Fibroblast of lung (primary cell): ENCODE results near the gene KLC4. TPM values are rescaled to one million over a fixed set of nuclear protein-coding genes. Genes with fewer than 3 reads are reported as not detected.

Source experiments
- DNase-seq, 2 donors: peaks; one replicate each; pipeline versions ENCODE4 v3.0.0 to v3.0.0-alpha.2; 2010; ENCODE audit warnings: low read depth in 2 of 2
- H2AFZ ChIP-seq: 2 replicates; pipeline ENCODE4 v1.5.1; 2012; ENCODE audit warnings: low read length, control low read depth, inconsistent platforms
- H3K27ac ChIP-seq: 2 replicates; pipeline ENCODE4 v1.5.1; 2011; ENCODE audit warnings: low read length, control low read depth; ENCODE audit not compliant: insufficient read depth
- H3K27me3 ChIP-seq: 2 replicates; pipeline ENCODE4 v1.5.1; 2011; ENCODE audit warnings: mild to moderate bottlenecking, low read length; ENCODE audit not compliant: control insufficient read depth, insufficient read depth
- H3K36me3 ChIP-seq: 2 replicates; pipeline ENCODE4 v1.5.1; 2011; ENCODE audit warnings: low read length; ENCODE audit not compliant: control insufficient read depth, insufficient read depth
- H3K4me1 ChIP-seq: 2 replicates; pipeline ENCODE4 v1.5.1; 2011; ENCODE audit warnings: low read length; ENCODE audit not compliant: control insufficient read depth, insufficient read depth; ENCODE audit errors: extremely low read depth
- H3K4me2 ChIP-seq: 2 replicates; pipeline ENCODE4 v1.5.1; 2011; ENCODE audit warnings: low read length, control low read depth; ENCODE audit not compliant: insufficient read depth; ENCODE audit errors: extremely low read depth
- H3K4me3 ChIP-seq, 4 experiments: fragments of 200-600 bp in 1 of 4; sonication (generic) in 1 of 4; replicated peaks in 1 of 4; 2 replicates each; pipeline ENCODE4 v1.5.1; 2011 to 2016; ENCODE audit warnings: low read length in 4 of 4, low read depth in 3 of 4, mild to moderate bottlenecking in 3 of 4, control low read depth in 2 of 4, inconsistent platforms in 1 of 4, mixed read lengths in 1 of 4; ENCODE audit not compliant: insufficient read depth in 1 of 4; ENCODE audit errors: control extremely low read depth in 1 of 4
- H3K79me2 ChIP-seq: 2 replicates; pipeline ENCODE4 v1.5.1; 2012; ENCODE audit warnings: mild to moderate bottlenecking, low read length, inconsistent platforms; ENCODE audit not compliant: control insufficient read depth, insufficient read depth
- H3K9ac ChIP-seq: 2 replicates; pipeline ENCODE4 v1.5.1; 2011; ENCODE audit warnings: mild to moderate bottlenecking, low read length, control low read depth; ENCODE audit not compliant: insufficient read depth
- H3K9me3 ChIP-seq: 2 replicates; pipeline ENCODE4 v1.5.1; 2012; ENCODE audit warnings: low read depth, low read length; ENCODE audit not compliant: control insufficient read depth, insufficient read depth
- H4K20me1 ChIP-seq: 2 replicates; pipeline ENCODE4 v1.5.1; 2011; ENCODE audit warnings: low read length; ENCODE audit not compliant: control insufficient read depth, insufficient read depth; ENCODE audit errors: extremely low read depth
- EZH2 ChIP-seq: IDR thresholded peaks from 2 replicates; pipeline ENCODE4 v1.5.1; 2012; ENCODE audit warnings: low read length, control low read depth, mild to moderate bottlenecking; ENCODE audit errors: missing control alignments
- polyA plus RNA-seq, 2 donors: library from polyadenylated mRNA; depleted of rRNA in 1 of 2; stranded (reverse) in 1 of 2; unstranded in 1 of 2; fragments of >200 nt; gene quantifications; 2 replicates each; pipeline ENCODE4 v1.2.1, GENCODE V29; 2011 to 2012; ENCODE audit warnings: missing spikeins in 1 of 2
- total RNA-seq: library from RNA; depleted of rRNA; stranded (reverse); fragments of >200 nt; gene quantifications from 2 replicates; pipeline ENCODE4 v1.2.1, GENCODE V29; 2014
- TF ChIP-seq, protein P1 (sequence below), 2 donors: IDR thresholded peaks in 1 of 2; conservative IDR thresholded peaks in 1 of 2; 1 replicate in 1 of 2; 2 replicates in 1 of 2; pipeline ENCODE4 v1.5.1; 2011 to 2012; ENCODE audit warnings: low read length in 2 of 2, control low read depth in 1 of 2, inconsistent platforms in 1 of 2, low read depth in 1 of 2, mild to moderate bottlenecking in 1 of 2

The KLC4 gene
- total and polyA plus RNA-seq, 2 donors (not counting 1 experiment from before 2014, with no cell fraction given) = 7.2 to 22.5 TPM

DNA sequence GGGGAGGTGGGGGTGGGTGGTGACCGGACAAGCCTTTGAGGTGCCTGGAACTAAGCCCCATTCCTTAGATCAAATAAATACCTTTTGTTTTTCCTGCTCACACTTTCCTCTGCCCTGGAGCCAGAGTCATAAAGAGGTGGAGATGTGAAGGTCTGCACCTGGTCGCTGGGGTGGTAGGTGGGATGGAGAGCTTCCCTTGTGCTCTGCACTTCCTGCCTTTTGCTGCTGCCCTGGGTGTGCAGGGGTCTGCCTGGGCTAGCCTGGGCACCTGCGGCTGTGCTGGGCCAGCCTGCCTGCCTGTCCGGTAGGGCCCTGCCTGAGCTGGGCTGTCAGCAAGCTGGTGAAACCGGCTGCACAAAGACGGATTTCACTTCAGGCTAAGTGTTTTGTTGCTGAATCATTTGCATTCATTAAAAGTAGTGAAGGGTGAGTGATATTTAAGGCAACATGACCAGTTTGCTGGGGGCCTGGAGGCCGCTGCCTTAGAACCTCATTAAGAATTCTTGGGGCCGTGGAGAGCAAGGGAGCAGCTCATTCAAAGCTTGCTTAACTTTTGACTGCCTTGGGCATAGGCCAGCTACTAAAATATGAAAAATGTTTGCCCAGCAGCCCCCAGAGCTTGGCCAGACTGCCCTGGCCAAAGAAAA, 37.1 kb downstream of the KLC4 start:
- peak overlapping the region; percentile 67 for H3K4me2 ChIP-seq

GRCh38 chr6:43097098-43097489, 37.7 kb downstream of the KLC4 start:
- H3K4me3 ChIP-seq = no peak overlapping the region
- H3K9me3 ChIP-seq = no peaks in the 10 kb centered on the region
- H3K27ac ChIP-seq = peak overlapping the region; percentile 48
- no peaks in the 10 kb centered on the region for H3K27me3 ChIP-seq
- peaks cover 20% of the 10 kb centered on the region for H3K4me1 ChIP-seq
- TF ChIP-seq, protein P1, sequence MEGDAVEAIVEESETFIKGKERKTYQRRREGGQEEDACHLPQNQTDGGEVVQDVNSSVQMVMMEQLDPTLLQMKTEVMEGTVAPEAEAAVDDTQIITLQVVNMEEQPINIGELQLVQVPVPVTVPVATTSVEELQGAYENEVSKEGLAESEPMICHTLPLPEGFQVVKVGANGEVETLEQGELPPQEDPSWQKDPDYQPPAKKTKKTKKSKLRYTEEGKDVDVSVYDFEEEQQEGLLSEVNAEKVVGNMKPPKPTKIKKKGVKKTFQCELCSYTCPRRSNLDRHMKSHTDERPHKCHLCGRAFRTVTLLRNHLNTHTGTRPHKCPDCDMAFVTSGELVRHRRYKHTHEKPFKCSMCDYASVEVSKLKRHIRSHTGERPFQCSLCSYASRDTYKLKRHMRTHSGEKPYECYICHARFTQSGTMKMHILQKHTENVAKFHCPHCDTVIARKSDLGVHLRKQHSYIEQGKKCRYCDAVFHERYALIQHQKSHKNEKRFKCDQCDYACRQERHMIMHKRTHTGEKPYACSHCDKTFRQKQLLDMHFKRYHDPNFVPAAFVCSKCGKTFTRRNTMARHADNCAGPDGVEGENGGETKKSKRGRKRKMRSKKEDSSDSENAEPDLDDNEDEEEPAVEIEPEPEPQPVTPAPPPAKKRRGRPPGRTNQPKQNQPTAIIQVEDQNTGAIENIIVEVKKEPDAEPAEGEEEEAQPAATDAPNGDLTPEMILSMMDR (conservative IDR thresholded peaks at IDR 0.05 in 1 of 2, IDR thresholded peaks at IDR 0.05 in 1 of 2; ENCODE audit: low read depth in 1 of 2, low read length in 2 of 2) = no peak
- no peak for TF ChIP-seq EZH2
- peaks cover 4% of the 10 kb centered on the region for H3K79me2 ChIP-seq
- H2AFZ ChIP-seq = no peak overlapping the region
- DNase-seq = no peak
- H3K4me2 ChIP-seq = peak overlapping the region; percentile 67
- H3K9ac ChIP-seq = no peak overlapping the region
- H4K20me1 ChIP-seq = no peaks in the 10 kb centered on the region
- H3K36me3 ChIP-seq = no peaks in the 10 kb centered on the region

More for the DNA sequence above, 37.1 kb downstream of the KLC4 start:
- Histone ChIP-seq H2AFZ (no peak overlapping the region), H3K79me2 (peaks cover 4% of the 10 kb centered on the region), H4K20me1 (no peaks in the 10 kb centered on the region), H3K27ac (peak overlapping the region; percentile 48), H3K4me1 (peaks cover 20% of the 10 kb centered on the region), H3K4me3 (peak overlapping the region in 2 of 4 experiments; percentile 19 to 20), H3K36me3 (no peaks in the 10 kb centered on the region), H3K9ac (no peak overlapping the region), H3K9me3 (no peaks in the 10 kb centered on the region), H3K27me3 (no peaks in the 10 kb centered on the region)
- peak; percentile 95 to 96 for DNase-seq
- TF ChIP-seq EZH2 = no peak
- TF ChIP-seq, protein P1 (conservative IDR thresholded peaks at IDR 0.05 in 1 of 2, IDR thresholded peaks at IDR 0.05 in 1 of 2; ENCODE audit: low read depth in 1 of 2, low read length in 2 of 2) = no peak

DNA sequence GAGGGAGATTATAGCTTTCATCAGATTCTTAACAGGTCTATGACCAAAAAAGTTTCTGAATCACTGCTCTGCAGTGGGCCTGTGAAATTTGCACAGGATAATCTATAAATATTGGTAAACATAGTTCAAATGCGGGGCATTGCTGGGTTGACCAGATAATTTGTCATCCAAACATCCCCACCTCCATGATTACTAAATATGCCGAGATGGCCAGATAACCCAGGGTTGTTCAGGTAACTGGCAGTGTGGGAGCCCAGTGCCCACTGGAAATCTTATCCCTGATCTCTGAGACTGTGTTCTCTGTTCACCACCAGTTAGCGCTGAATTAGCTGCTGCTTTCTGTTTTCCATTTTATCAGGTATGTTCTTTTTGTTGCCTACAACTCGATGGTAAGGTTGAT, 38.1 kb downstream of the KLC4 start:
- Histone ChIP-seq H3K9me3 (no peaks in the 10 kb centered on the region), H3K36me3 (no peaks in the 10 kb centered on the region), H3K9ac (no peak overlapping the region), H4K20me1 (no peaks in the 10 kb centered on the region), H3K4me2 (no peak overlapping the region), H3K79me2 (peaks cover 4% of the 10 kb centered on the region), H3K27ac (no peak overlapping the region), H2AFZ (no peak overlapping the region), H3K27me3 (no peaks in the 10 kb centered on the region), H3K4me3 (no peak overlapping the region), H3K4me1 (peaks cover 20% of the 10 kb centered on the region)
- DNase-seq = no peak
- TF ChIP-seq EZH2 = no peak
- TF ChIP-seq, protein P1 (conservative IDR thresholded peaks at IDR 0.05 in 1 of 2, IDR thresholded peaks at IDR 0.05 in 1 of 2; ENCODE audit: low read depth in 1 of 2, low read length in 2 of 2) = no peak
